Activated T-helper 17 cell treated with anti-CD3 and anti-CD28 coated beads, Interleukin-2, amount 50 U/mL, for 72 hours (primary cell): Measurements from ENCODE around the gene CD14. TPM values are rescaled to one million over a fixed set of nuclear protein-coding genes. Genes with fewer than 3 reads are reported as not detected.
"Not testable (repeated sequence)": the region's sequence is repeated elsewhere in the genome, so short reads cannot be mapped to it uniquely, and the experiment has no call there.

Experiments
- ATAC-seq: fragments of 150-1000 bp; cut with Tn5 transposase; replicated peaks from 2 replicates; pipeline ENCODE4 v1.10.0; 2021; ENCODE audit warnings: mild to moderate bottlenecking, moderate library complexity
- H3K27ac Mint-ChIP-seq: one replicate; pipeline ENCODE4 v1.8.0; 2022; ENCODE audit warnings: mixed read lengths
- H3K27me3 Mint-ChIP-seq: one replicate; pipeline ENCODE4 v1.8.0; 2022; ENCODE audit warnings: mixed read lengths
- H3K36me3 Mint-ChIP-seq: one replicate; pipeline ENCODE4 v1.8.0; 2022; ENCODE audit warnings: low read depth, mild to moderate bottlenecking, mixed read lengths
- H3K4me1 Mint-ChIP-seq: one replicate; pipeline ENCODE4 v1.8.0; 2022; ENCODE audit warnings: mixed read lengths
- H3K4me3 Mint-ChIP-seq: one replicate; pipeline ENCODE4 v1.8.0; 2022; ENCODE audit warnings: mild to moderate bottlenecking, mixed read lengths
- H3K9me3 Mint-ChIP-seq: one replicate; pipeline ENCODE4 v1.8.0; 2022; ENCODE audit warnings: mixed read lengths
- total RNA-seq, 2 donors: library from RNA; stranded (reverse); gene quantifications; one replicate each; pipeline ENCODE4 v1.2.3, GENCODE V29; 2022

The CD14 gene
- total RNA-seq, 2 donors from 2014 or later, result 0.32 to 0.39 TPM

- H3K4me3 Mint-ChIP-seq, result no peak overlapping the region
- ATAC-seq, result no peak
- no peak overlapping the region for H3K27ac Mint-ChIP-seq
- no peaks in the 10 kb centered on the region for H3K36me3 Mint-ChIP-seq
- H3K27me3 Mint-ChIP-seq, result no peaks in the 10 kb centered on the region
- H3K4me1 Mint-ChIP-seq, result peaks cover 5% of the 10 kb centered on the region
- H3K9me3 Mint-ChIP-seq, result peaks cover 3% of the 10 kb centered on the region
Measured at GRCh38 chr5:140627972-140628371, 5.0 kb downstream of the CD14 start.

GRCh38 chr5:140624886-140625285, 8.1 kb downstream of the CD14 start:
- not testable (repeated sequence) for ATAC-seq, H3K27me3 Mint-ChIP-seq, H3K4me1 Mint-ChIP-seq, H3K27ac Mint-ChIP-seq, H3K4me3 Mint-ChIP-seq, H3K9me3 Mint-ChIP-seq, H3K36me3 Mint-ChIP-seq

DNA sequence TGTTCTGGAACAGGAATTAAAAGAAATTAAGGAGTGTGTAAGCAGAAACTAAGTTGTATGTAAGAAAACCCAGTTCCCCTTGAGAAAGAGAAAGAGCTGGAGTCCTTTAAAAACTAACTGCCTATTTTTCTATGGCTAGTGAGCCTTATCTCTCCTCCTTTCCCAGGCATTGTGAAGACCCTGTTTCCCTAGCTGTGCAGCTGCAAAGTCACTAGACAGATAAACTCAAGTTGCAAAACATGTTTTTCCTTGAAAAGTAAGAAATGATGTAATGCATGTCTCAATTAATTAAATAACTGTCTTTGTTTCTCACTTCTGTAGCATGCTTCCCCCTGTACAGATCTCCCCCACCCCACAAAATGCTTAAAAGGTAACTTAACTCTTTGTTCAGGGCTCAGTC, 9.9 kb downstream of the CD14 start:
- H3K36me3 Mint-ChIP-seq, H3K27me3 Mint-ChIP-seq, H3K27ac Mint-ChIP-seq, ATAC-seq, H3K9me3 Mint-ChIP-seq, H3K4me3 Mint-ChIP-seq, H3K4me1 Mint-ChIP-seq: not testable (repeated sequence)

- Mint-ChIP-seq H3K27me3 (no peaks in the 10 kb centered on the region), H3K36me3 (no peaks in the 10 kb centered on the region), H3K9me3 (no peaks in the 10 kb centered on the region), H3K4me1 (no peaks in the 10 kb centered on the region), H3K4me3 (no peak overlapping the region), H3K27ac (no peak overlapping the region)
- no peak for ATAC-seq
Measured at GRCh38 chr5:140622301-140622700, 10.7 kb downstream of the CD14 start.

- no peak for ATAC-seq
- no peaks in the 10 kb centered on the region for H3K36me3 Mint-ChIP-seq
- no peak overlapping the region for H3K27ac Mint-ChIP-seq
Measured at GRCh38 chr5:140611020-140611521, 21.9 kb downstream of the CD14 start.

DNA sequence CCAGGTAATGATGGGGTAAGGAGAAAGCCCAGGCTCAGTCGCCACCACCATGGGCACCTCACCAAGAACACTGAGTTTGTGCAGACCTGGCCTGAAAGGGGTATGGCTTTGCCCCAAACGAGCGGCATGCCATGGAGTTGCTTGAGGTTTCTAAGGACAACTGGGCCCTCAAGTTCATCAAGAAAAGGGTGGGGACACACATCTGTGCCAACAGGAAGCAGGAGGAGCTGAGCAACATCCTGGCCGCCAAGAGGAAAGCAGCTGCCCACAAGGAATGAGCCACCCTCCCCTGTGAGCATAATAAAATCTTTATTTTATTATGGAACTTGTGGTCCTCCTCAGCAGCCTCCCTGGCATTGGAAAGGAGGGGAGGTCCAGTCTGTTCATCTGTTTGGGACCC, 23.8 kb downstream of the CD14 start:
- H3K36me3 Mint-ChIP-seq, result no peaks in the 10 kb centered on the region
- H3K4me1 Mint-ChIP-seq, result peaks cover 9% of the 10 kb centered on the region
- no peak overlapping the region for H3K27ac Mint-ChIP-seq
- H3K27me3 Mint-ChIP-seq, result peaks cover 5% of the 10 kb centered on the region
- ATAC-seq, result no peak
- no peaks in the 10 kb centered on the region for H3K9me3 Mint-ChIP-seq
- H3K4me3 Mint-ChIP-seq, result no peak overlapping the region

More at GRCh38 chr5:140611020-140611521, 21.9 kb downstream of the CD14 start:
- Mint-ChIP-seq H3K9me3 (no peaks in the 10 kb centered on the region), H3K4me1 (peaks cover 9% of the 10 kb centered on the region), H3K27me3 (peaks cover 5% of the 10 kb centered on the region), H3K4me3 (no peak overlapping the region)

DNA sequence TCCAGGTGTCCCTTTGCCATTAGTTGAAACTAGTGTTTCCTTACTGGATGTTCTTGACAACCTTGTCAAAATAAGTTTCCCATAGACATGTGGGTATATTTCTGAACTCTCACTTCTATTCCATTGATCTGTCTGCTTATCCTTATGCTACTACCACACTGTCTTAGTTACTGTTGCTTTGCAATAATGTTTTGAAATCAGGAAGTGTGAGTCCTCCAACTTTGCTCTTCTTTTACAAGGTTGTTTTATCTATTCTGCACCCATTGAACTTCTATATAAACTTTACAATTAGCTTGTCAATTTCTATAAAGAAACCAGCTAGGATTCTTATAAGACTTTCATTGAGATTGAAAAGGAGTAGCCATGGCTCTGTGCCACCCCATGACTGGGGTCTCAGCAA, 24.3 kb downstream of the CD14 start:
- Mint-ChIP-seq H3K27me3 (peaks cover 5% of the 10 kb centered on the region), H3K4me3 (no peak overlapping the region), H3K36me3 (no peaks in the 10 kb centered on the region), H3K4me1 (peaks cover 9% of the 10 kb centered on the region), H3K27ac (no peak overlapping the region), H3K9me3 (no peaks in the 10 kb centered on the region)
- no peak for ATAC-seq

GRCh38 chr5:140607031-140607430, 25.9 kb downstream of the CD14 start:
- no peak for ATAC-seq
- Mint-ChIP-seq H3K4me1 (peaks cover 4% of the 10 kb centered on the region), H3K36me3 (no peaks in the 10 kb centered on the region), H3K4me3 (no peak overlapping the region), H3K9me3 (no peaks in the 10 kb centered on the region), H3K27ac (no peak overlapping the region), H3K27me3 (no peaks in the 10 kb centered on the region)

DNA sequence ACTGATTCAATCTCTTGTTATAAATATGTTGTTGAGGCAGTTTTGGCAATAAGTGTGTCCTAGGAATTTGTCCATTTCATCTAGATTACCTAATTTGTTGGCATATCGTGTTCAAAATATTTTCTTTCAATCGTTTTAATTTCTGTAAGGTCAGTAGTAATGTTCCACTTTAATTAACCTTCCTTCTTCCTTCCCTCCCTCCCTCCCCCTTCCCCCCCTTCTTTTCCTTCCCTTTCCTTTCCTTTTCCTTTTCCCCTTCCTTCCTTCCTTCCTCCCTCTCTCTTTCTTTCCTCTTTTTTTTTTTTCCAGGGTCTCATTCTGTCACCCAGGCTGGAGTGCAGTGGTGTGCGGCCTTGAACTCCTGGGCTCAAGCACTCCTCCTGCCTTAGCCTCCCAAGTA, 27.1 kb downstream of the CD14 start:
- no peaks in the 10 kb centered on the region for H3K9me3 Mint-ChIP-seq
- H3K36me3 Mint-ChIP-seq, result no peaks in the 10 kb centered on the region
- H3K27ac Mint-ChIP-seq, result no peak overlapping the region
- peaks cover 4% of the 10 kb centered on the region for H3K4me1 Mint-ChIP-seq
- no peak for ATAC-seq
- no peaks in the 10 kb centered on the region for H3K27me3 Mint-ChIP-seq
- no peak overlapping the region for H3K4me3 Mint-ChIP-seq

DNA sequence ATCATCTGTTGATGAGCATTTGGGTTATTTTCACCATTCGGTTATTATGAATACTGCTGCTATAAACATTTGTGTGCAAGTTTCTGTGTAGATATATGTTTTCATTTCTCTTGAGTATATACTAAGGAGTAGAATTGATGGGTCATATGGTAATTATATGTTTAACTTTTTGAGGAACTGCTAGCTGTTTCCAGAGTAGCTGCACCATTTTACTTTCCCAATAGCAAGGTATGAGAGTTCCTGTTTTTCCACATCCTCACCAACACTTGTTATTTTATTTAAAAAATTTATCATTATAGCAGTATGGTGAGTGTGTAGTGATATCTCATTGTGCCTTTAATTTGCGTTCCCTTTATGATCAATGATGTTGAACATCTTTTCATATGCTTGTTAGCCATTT, 29.2 kb downstream of the CD14 start:
- Mint-ChIP-seq H3K27ac (no peak overlapping the region), H3K4me1 (peaks cover under 1% of the 10 kb centered on the region), H3K9me3 (no peaks in the 10 kb centered on the region), H3K27me3 (no peaks in the 10 kb centered on the region), H3K4me3 (no peak overlapping the region), H3K36me3 (no peaks in the 10 kb centered on the region)
- ATAC-seq, result no peak

DNA sequence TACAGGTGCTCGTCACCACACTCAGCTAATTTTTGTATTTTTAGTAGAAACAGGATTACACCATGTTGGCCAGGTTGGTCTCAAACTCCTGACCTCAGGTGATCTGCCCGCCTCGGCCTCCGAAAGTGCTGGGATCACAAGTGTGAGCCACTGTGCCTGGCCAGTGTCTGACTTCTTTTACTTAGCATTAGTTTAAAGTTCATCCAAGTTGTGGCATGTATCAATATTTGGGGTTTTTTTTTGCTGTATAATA, 29.6 kb downstream of the CD14 start:
- not testable (repeated sequence) for H3K27me3 Mint-ChIP-seq, H3K4me1 Mint-ChIP-seq, ATAC-seq, H3K4me3 Mint-ChIP-seq, H3K36me3 Mint-ChIP-seq, H3K27ac Mint-ChIP-seq, H3K9me3 Mint-ChIP-seq

DNA sequence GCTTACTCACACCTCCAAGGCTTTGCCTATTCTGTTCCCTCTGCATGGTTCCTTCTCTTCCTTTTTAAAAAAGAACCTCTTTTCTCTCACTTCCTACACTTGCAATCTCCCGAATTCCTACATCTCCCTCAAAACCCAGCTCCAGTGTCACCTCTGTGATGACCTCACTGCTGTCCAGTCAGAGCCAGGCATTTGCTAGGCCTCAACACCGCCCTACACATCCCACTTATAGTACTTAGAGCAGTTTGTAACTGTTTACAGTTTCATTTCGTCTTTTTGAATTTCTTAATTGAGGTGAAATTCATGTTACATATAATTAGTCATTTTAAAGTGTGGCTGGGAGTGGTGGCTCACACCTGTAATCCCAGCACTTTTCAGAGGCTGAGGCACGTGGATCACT, 30.8 kb downstream of the CD14 start:
- H3K4me3 Mint-ChIP-seq, result no peak overlapping the region
- ATAC-seq, result no peak

DNA sequence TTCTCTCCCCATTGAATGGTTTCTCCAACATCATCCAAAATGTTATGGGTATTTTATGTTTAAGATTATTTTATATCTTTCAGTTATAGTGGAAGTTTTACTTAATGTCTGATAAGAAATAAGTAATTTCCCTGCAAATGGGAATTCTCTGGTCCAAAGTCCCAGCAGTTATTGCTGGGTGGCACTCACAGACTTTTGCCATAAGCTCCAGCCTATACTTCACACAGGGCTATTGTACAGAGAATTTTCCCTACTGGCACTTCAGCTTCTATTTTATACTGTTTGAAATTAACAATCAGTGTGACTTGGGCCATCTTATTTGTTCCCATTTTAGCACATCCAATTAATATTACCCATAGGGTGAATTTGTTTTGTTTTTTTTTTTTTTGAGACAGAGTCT, 32.9 kb downstream of the CD14 start:
- Mint-ChIP-seq H3K36me3 (no peaks in the 10 kb centered on the region), H3K9me3 (no peaks in the 10 kb centered on the region), H3K4me1 (no peaks in the 10 kb centered on the region), H3K27ac (no peak overlapping the region), H3K4me3 (no peak overlapping the region), H3K27me3 (no peaks in the 10 kb centered on the region)
- no peak for ATAC-seq

More for the DNA sequence above, 30.8 kb downstream of the CD14 start:
- no peaks in the 10 kb centered on the region for H3K4me1 Mint-ChIP-seq
- H3K27me3 Mint-ChIP-seq, result no peaks in the 10 kb centered on the region
- no peak overlapping the region for H3K27ac Mint-ChIP-seq
- H3K36me3 Mint-ChIP-seq, result no peaks in the 10 kb centered on the region
- no peaks in the 10 kb centered on the region for H3K9me3 Mint-ChIP-seq

GRCh38 chr5:140598836-140599235, 34.1 kb downstream of the CD14 start:
- no peaks in the 10 kb centered on the region for H3K9me3 Mint-ChIP-seq
- no peaks in the 10 kb centered on the region for H3K27me3 Mint-ChIP-seq
- H3K4me1 Mint-ChIP-seq, result no peaks in the 10 kb centered on the region
- H3K4me3 Mint-ChIP-seq, result no peak overlapping the region
- H3K36me3 Mint-ChIP-seq, result no peaks in the 10 kb centered on the region
- no peak for ATAC-seq
- H3K27ac Mint-ChIP-seq, result no peak overlapping the region

- no peaks in the 10 kb centered on the region for H3K36me3 Mint-ChIP-seq
- no peak for ATAC-seq
- H3K4me1 Mint-ChIP-seq, result no peaks in the 10 kb centered on the region
- H3K27ac Mint-ChIP-seq, result no peak overlapping the region
- no peaks in the 10 kb centered on the region for H3K27me3 Mint-ChIP-seq
- no peaks in the 10 kb centered on the region for H3K9me3 Mint-ChIP-seq
- H3K4me3 Mint-ChIP-seq, result no peak overlapping the region
Measured at GRCh38 chr5:140596321-140596741, 36.6 kb downstream of the CD14 start.

DNA sequence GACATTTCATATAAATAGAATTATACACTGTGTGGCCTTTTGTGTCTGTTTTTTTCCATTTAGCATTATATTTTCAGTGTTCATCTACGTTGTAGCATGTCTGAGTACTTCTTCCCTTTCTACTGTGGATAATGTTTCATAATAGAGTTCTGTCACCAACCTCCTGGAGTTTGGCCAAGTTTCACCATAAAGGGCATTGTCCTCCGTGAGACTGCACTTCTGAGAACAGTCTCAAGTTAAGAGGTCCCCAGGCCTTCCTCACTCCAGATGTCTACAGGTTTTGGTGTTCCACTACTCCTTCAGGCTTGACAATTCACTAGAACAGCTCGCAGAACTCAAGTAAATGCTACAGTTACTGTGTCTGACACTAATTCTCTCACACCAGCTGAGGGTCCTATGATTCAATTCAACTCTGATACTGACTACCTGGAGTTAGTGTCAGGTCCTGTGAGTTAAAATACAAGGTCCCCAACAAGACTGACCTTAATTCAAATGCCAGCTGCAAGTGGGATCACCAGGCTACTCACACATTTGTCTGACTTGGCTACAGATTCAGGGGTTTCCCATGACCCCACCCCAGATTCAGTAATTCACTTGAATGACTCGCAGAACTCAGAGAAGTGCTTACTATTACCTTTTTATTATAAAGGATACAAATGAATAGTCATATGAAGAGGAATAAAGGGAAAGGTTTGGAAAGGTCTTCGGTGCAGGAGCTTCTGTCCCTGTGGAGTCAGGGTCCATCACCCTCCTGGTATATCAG, 37.3 kb downstream of the CD14 start:
- Mint-ChIP-seq H3K4me3 (no peak overlapping the region), H3K27ac (no peak overlapping the region), H3K36me3 (no peaks in the 10 kb centered on the region), H3K27me3 (no peaks in the 10 kb centered on the region), H3K4me1 (no peaks in the 10 kb centered on the region), H3K9me3 (no peaks in the 10 kb centered on the region)
- no peak for ATAC-seq
